H1 (cell line): ENCODE data around the gene GPR18. TPM values are rescaled to one million over a fixed set of nuclear protein-coding genes. Genes with fewer than 3 reads are reported as not detected.

ENCODE experiments used
- CBX8 ChIP-seq: fragments of 300-800, 300-1000 bp; sonication (generic); IDR thresholded peaks from 2 replicates; pipeline ENCODE4 v1.7.1; 2016; ENCODE audit warnings: low read depth, low read length, borderline replicate concordance
- JUN ChIP-seq: IDR thresholded peaks from 2 replicates; pipeline ENCODE4 v1.6.1; 2011; ENCODE audit warnings: low read depth, mild to moderate bottlenecking, improper control_type of control experiment, low read length
- KDM1A ChIP-seq: fragments of 200-600, 300-600 bp; sonication (generic); IDR thresholded peaks from 2 replicates; pipeline ENCODE4 v1.7.1; 2016; ENCODE audit warnings: mild to moderate bottlenecking, low read length, borderline replicate concordance
- polyA plus RNA-seq, 7 experiments: library from polyadenylated mRNA; depleted of rRNA in 3 of 7; stranded (reverse) in 5 of 7; unstranded in 2 of 7; fragments of >200 nt in 5 of 7; fragments of 200-250 nt in 2 of 7; gene quantifications; 1 replicate in 5 of 7; 2 replicates in 1 of 7; 4 replicates in 1 of 7; pipeline versions ENCODE4 v1.2.1 to v1.2.3, GENCODE V29; 2011 to 2013; ENCODE audit warnings: missing spikeins in 2 of 7, mixed read lengths in 2 of 7
- total RNA-seq: library from RNA; stranded (reverse); fragmentation: NEBNext Ultra II Directional; extraction: Animal tissue kit (Norgen Biotek cat#: 25700); gene quantifications from 2 replicates; pipeline ENCODE4 v1.2.1, GENCODE V29; 2021

The GPR18 gene
- total and polyA plus RNA-seq, 2 of the 8 experiments (the other 6 are each of a cell fraction or from before 2014, with no cell fraction given): not detected

- TF ChIP-seq CBX8 (no peak), KDM1A (no peak), JUN (no peak)
- TF ChIP-seq, all 59 proteins: peak for 0
Observed at GRCh38 chr13:99260216-99260615, 2.0 kb upstream of the GPR18 start (continued).
